Nephron (organoid): ENCODE results near the gene PROCR.
A peak's percentile ranks its signal among the peaks of the same experiment; 100 is the strongest.

Source experiments
- H3K27ac Mint-ChIP-seq, 3 experiments: 2 replicates each; pipeline ENCODE4 v1.8.0; 2020; ENCODE audit warnings: mixed read lengths in 3 of 3, mild to moderate bottlenecking in 2 of 3, moderate library complexity in 1 of 3
- H3K27me3 Mint-ChIP-seq: 2 replicates; pipeline ENCODE4 v1.8.0; 2021; ENCODE audit warnings: low read depth, mild to moderate bottlenecking, moderate library complexity, mixed read lengths
- H3K36me3 Mint-ChIP-seq: 2 replicates; pipeline ENCODE4 v1.8.0; 2020; ENCODE audit warnings: low read depth, mixed read lengths
- H3K4me1 Mint-ChIP-seq: 2 replicates; pipeline ENCODE4 v1.8.0; 2020; ENCODE audit warnings: mixed read lengths
- H3K4me3 Mint-ChIP-seq, 3 experiments: 2 replicates each; pipeline ENCODE4 v1.8.0; 2020; ENCODE audit warnings: mild to moderate bottlenecking in 3 of 3, mixed read lengths in 3 of 3, moderate library complexity in 2 of 3
- H3K9me3 Mint-ChIP-seq: 2 replicates; pipeline ENCODE4 v1.8.0; 2020; ENCODE audit warnings: mixed read lengths
- TF ChIP-seq, protein P1 (sequence below), 3 experiments: fragments of 200-600 bp; sonication (generic); IDR thresholded peaks; one replicate each; pipeline ENCODE4 v1.5.0; 2021; ENCODE audit warnings: antibody characterized with exemption in 3 of 3; ENCODE audit not compliant: unreplicated experiment in 3 of 3

Gene PROCR

DNA sequence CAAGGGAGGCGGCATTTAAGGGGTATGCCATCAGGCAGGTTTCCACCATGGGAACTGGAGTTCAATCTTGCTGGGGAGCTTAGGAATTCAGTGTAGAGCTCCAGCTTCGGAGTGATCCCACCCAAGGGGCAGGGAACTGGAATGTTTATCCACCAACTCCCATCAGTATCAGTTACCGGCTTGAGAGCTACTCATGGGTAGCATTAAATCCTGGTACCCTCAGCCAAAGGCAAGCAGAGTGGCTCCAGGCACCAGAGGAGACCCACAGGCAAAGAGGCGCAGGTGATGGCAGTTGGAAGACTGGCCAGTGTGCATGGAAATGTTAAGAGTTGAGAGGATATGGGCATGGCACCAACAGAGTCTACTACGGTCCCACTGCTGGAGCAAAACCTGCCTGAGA lies 38.8 kb upstream of the PROCR start:
- H3K36me3 Mint-ChIP-seq = peaks cover 32% of the 10 kb centered on the region
- no peaks in the 10 kb centered on the region for H3K9me3 Mint-ChIP-seq
- no peak overlapping the region for H3K4me3 Mint-ChIP-seq
- H3K4me1 Mint-ChIP-seq = no peaks in the 10 kb centered on the region
- TF ChIP-seq, protein P1, sequence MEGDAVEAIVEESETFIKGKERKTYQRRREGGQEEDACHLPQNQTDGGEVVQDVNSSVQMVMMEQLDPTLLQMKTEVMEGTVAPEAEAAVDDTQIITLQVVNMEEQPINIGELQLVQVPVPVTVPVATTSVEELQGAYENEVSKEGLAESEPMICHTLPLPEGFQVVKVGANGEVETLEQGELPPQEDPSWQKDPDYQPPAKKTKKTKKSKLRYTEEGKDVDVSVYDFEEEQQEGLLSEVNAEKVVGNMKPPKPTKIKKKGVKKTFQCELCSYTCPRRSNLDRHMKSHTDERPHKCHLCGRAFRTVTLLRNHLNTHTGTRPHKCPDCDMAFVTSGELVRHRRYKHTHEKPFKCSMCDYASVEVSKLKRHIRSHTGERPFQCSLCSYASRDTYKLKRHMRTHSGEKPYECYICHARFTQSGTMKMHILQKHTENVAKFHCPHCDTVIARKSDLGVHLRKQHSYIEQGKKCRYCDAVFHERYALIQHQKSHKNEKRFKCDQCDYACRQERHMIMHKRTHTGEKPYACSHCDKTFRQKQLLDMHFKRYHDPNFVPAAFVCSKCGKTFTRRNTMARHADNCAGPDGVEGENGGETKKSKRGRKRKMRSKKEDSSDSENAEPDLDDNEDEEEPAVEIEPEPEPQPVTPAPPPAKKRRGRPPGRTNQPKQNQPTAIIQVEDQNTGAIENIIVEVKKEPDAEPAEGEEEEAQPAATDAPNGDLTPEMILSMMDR (IDR thresholded peaks at IDR 0.05; ENCODE audit: unreplicated experiment in 3 of 3) = no peak
- H3K27ac Mint-ChIP-seq = no peak overlapping the region
- no peaks in the 10 kb centered on the region for H3K27me3 Mint-ChIP-seq

DNA sequence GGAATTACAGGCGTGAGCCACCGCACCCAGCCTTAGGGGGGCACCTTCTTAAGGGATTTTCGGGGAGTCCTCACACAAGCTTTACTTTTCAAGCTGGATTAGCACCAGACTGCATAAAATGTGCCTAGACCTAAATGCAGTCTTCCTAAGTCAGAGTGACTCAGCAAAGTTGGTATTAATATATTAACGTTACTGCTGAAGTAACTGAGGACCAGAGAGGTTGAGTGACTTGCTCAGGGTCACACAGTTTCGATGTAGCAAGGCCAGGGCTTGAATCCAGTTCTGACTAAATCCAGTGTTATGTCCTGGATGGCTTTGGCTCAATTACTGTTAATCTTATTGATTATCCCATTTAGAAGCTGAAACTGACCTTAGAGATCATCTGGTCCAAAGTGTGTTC lies 38.1 kb upstream of the PROCR start:
- no peaks in the 10 kb centered on the region for H3K9me3 Mint-ChIP-seq
- H3K36me3 Mint-ChIP-seq = peaks cover 32% of the 10 kb centered on the region

DNA sequence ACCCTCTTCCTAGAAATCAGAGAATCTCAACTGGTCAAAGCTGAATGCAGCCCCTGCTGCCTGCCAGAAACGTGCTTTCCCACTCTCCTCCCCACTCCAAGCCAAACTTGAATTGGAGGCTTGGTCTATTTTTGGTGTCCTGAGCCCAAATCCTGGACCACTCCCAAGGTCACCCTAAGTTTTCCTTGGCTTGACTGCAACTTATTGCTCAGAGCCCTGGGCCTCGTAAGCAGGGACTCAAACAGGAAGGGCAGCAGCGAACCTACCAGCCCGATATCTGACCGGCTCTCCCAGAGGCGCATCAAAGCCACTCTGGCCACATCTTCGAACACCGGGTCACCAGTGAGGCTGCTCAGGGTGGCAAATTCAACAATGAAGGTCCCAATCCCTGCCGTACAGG lies 37.4 kb upstream of the PROCR start:
- no peaks in the 10 kb centered on the region for H3K4me1 Mint-ChIP-seq
- TF ChIP-seq, protein P1 (IDR thresholded peaks at IDR 0.05; ENCODE audit: unreplicated experiment in 3 of 3) = no peak
- H3K36me3 Mint-ChIP-seq = peaks cover 32% of the 10 kb centered on the region
- H3K27me3 Mint-ChIP-seq = no peaks in the 10 kb centered on the region
- no peak overlapping the region for H3K4me3 Mint-ChIP-seq
- H3K9me3 Mint-ChIP-seq = no peaks in the 10 kb centered on the region
- H3K27ac Mint-ChIP-seq = no peak overlapping the region

More for the DNA sequence above, 38.1 kb upstream of the PROCR start:
- no peaks in the 10 kb centered on the region for H3K4me1 Mint-ChIP-seq
- no peak overlapping the region for H3K4me3 Mint-ChIP-seq
- TF ChIP-seq, protein P1 (IDR thresholded peaks at IDR 0.05; ENCODE audit: unreplicated experiment in 3 of 3) = no peak
- no peak overlapping the region for H3K27ac Mint-ChIP-seq
- no peaks in the 10 kb centered on the region for H3K27me3 Mint-ChIP-seq

DNA sequence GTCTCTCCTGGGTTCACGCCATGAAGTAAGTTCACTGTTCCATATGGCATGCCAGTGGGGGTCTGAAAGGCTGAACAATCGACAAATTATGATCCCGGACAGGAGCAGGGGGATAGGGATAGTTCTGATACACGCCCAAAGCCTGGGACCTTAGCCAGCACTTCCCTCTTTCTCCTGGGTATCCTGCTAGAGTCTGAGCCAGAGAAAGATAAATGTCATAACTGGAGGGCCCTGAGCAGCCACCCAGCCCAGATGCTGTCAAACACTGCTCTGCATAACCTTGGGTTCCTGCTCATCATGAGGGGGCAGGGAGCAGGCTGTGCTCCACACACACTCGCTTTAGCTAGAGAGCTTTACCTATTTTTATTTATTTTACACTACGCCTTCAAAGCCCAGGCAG lies 37.0 kb upstream of the PROCR start:
- H3K4me3 Mint-ChIP-seq = no peak overlapping the region
- H3K36me3 Mint-ChIP-seq = peaks cover 32% of the 10 kb centered on the region
- no peaks in the 10 kb centered on the region for H3K9me3 Mint-ChIP-seq
- H3K27ac Mint-ChIP-seq = no peak overlapping the region
- H3K4me1 Mint-ChIP-seq = no peaks in the 10 kb centered on the region
- TF ChIP-seq, protein P1 (IDR thresholded peaks at IDR 0.05; ENCODE audit: unreplicated experiment in 3 of 3) = no peak
- no peaks in the 10 kb centered on the region for H3K27me3 Mint-ChIP-seq

DNA sequence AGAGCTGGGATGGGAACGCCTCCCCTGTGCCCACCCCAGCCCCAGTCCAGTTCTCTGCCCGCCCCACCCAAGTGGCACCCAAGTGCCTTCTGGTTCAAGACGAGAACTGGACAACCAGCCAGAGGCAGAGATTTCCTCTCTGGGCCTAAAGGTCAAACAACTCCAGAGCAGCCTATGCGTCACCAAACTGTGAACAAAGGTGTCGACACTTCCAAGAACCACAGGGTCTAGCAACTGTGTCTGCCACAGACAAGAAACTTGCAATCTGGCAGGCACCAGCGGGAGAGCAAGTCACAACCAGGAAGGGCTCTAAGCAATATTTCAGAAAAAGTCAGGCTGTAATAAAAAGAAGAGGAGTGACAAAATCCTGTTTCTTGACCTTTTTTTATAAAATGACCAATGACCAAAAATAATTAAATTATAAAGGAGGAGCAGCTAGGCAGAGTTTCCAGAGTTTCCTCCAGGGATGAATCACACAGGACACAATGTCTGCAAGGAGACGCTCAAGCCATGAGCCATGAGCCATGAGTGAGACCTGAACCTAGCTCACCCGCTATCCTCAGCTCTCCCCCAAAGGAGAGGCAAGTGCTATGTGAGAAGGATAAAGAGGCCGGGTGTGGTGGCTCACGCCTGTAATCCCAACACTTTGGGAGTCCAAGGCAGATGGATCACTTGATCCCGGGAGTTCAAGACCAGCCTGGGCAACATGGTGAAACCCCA lies 35.8 kb upstream of the PROCR start:
- Mint-ChIP-seq H3K27me3 (no peaks in the 10 kb centered on the region), H3K4me3 (no peak overlapping the region), H3K4me1 (no peaks in the 10 kb centered on the region), H3K27ac (no peak overlapping the region), H3K36me3 (peaks cover 24% of the 10 kb centered on the region), H3K9me3 (no peaks in the 10 kb centered on the region)
- TF ChIP-seq, protein P1 (IDR thresholded peaks at IDR 0.05; ENCODE audit: unreplicated experiment in 3 of 3) = no peak

DNA sequence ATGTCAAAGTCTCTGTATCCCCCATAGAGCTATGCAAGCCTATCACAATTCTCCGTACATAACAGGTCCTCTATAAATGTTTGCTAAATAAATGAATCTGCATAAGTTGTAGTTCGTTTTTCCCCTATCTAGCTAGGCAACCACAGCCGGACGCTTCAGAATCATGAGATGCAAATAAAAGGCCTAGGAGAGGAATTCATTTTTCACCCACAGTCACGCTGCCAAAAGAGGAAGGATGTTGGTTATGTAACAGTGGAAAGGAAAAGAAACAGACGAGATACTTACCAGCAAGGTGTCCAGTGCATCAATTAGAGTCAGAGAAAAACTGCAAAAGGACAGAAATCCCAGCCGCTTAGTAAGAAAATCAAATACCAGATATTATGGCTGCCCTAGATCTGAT lies 27.2 kb upstream of the PROCR start:
- Mint-ChIP-seq H3K4me1 (peaks cover 27% of the 10 kb centered on the region), H3K9me3 (no peaks in the 10 kb centered on the region), H3K36me3 (peaks cover 5% of the 10 kb centered on the region), H3K27ac (no peak overlapping the region), H3K4me3 (peak overlapping the region in 1 of 3 experiments; percentile 16), H3K27me3 (no peaks in the 10 kb centered on the region)
- TF ChIP-seq, protein P1 (IDR thresholded peaks at IDR 0.05; ENCODE audit: unreplicated experiment in 3 of 3) = no peak
